ENCODE results near the gene RPL3. TPM values are rescaled to one million over a fixed set of nuclear protein-coding genes. Genes with fewer than 3 reads are reported as not detected.
"Not testable (repeated sequence)": the region's sequence is repeated elsewhere in the genome, so short reads cannot be mapped to it uniquely, and the experiment has no call there.

The RPL3 gene
- total RNA-seq, 1 experiment from 2014 or later: 5,144 TPM

DNA sequence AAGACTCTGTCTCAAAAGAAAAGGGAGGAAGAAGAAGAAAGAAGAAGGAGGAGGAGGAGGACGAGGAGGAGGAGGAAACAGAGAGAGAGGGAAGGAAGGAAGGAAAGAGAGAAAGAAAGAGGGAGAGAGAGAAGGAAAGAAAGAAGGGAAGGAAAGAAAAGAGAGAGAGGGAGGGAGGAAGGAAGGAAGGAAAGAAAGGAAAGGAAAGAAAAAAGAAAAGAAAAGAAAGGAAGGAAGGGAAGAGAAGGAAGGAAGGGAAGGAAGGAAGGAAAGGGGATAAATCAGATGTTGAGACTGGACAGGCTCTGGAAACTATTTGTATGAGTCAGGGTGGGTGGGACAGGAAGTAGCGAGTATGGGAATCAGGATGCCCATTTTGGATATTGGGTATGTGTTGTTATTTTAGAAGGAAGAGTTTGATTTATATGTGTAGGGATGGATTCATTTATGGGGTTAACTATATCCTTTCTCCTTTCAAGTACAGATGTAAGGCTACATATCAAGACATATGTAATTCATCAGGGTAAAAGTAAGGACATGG lies 6.0 kb upstream of the RPL3 start:
- DNase-seq (ENCODE audit: low read depth): no peak
- in situ Hi-C loops (cut with HindIII; ENCODE audit: low pct_unique_long_range_greater_than_20kb, low sequenced_read_pairs): no loop called here

GRCh38 chr22:39320616-39321029 lies 1.2 kb upstream of the RPL3 start:
- DNase-seq (ENCODE audit: low read depth); in situ Hi-C loops (cut with HindIII; ENCODE audit: low pct_unique_long_range_greater_than_20kb, low sequenced_read_pairs): not testable (repeated sequence)

DNA sequence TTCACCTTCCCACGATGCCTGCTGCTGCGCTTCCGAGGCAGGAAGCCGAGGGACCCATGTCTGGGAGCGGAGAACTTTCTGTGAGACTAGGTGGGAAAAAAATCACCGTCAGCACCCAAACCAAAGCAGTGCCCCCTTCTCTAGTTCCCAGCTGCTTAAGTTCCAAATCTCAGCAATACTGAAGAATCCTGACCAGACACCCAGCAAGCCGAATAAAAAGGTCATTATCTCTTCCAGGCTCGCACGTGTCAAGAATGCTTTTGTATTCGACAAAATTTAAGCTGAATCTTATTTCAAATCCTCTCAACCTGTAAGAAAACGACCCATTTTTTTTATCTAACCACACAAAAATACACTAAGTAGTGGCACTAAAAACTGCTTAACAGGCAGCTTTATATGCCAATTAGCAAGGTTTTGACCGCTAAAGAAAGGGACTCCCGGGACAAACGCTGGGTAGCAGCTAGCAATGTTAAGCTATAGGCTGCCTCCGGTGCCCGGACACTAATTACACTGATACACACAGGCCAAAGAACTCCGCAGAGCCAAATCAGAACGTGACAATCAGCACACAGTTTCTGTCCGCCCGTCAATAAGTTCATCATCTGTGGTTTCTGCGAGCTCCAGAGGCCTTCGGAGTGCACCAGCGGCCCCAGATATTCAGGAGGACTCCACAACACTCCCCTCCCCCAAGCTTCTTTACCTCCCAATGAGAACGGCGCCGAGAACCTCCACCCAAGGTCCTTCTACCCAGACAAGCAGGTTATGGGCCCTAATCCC lies 728 bp downstream of the RPL3 start:
- in situ Hi-C loops (cut with HindIII; ENCODE audit: low pct_unique_long_range_greater_than_20kb, low sequenced_read_pairs): no loop called here
- DNase-seq (ENCODE audit: low read depth): no peak

DNA sequence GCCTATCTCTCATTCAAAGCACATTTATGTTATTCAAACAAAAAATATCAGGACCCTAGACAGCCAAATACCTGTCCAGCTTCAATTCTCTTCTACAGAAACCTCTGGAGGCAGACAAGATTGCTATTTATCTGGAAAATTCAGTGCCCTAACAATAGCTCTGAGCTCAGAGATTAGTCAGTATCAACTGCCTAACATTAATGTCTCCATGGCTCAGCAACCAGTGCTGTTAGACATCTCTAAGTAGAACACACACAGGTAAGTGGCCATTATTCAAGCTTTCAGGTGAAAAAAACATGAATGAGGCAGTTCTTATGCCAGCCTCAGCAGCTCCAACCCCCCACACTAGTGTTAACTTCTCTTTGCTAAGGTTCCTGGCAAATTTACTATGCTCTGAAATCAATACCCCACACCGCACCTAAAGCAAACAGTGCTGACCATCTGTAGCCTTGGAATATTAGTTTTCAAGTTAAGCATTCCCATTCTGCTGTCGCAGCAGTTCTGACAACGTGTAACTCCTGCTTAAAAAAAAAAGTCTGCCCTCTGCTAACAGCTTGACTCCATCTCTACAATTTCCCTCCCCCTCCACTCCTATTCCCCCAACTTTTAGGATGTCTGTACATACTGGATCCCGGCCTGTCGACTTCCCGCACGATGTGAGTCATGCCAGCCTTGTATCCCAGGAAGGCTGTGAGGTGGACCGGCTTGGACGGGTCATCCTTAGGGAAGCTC lies 1.5 kb downstream of the RPL3 start:
- DNase-seq (ENCODE audit: low read depth): no peak
- in situ Hi-C loops (cut with HindIII; ENCODE audit: low pct_unique_long_range_greater_than_20kb, low sequenced_read_pairs): no loop called here

GRCh38 chr22:39317084-39317774 lies 2.2 kb downstream of the RPL3 start:
- in situ Hi-C loops (cut with HindIII; ENCODE audit: low pct_unique_long_range_greater_than_20kb, low sequenced_read_pairs): no loop called here
- peak; percentile 44 for DNase-seq (ENCODE audit: low read depth)

- in situ Hi-C loops (cut with HindIII; ENCODE audit: low pct_unique_long_range_greater_than_20kb, low sequenced_read_pairs): no loop called here
- peak; percentile 93 for DNase-seq (ENCODE audit: low read depth)
Observed at GRCh38 chr22:39316440-39317083, 2.9 kb downstream of the RPL3 start.

DNA sequence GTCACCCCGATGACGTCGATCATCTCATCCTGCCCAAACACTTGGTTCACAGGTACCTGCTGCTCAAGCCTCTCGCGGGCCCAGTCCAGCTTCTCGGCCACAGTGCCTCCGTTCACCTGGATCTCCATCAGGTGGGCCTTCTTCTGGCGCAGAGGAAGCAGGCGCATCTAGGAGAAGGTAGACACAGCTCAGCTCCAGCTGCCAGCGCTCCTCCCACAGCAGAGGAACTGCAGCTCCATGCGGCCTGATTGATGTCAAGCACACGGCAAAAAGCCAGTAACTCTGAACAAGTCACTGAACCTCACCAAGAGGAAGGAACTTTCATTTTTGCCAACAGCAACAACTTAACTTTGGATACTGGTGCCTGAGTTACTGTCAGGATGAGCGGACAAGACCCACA lies 4.0 kb downstream of the RPL3 start:
- in situ Hi-C loops (cut with HindIII; ENCODE audit: low pct_unique_long_range_greater_than_20kb, low sequenced_read_pairs): no loop called here
- no peak for DNase-seq (ENCODE audit: low read depth)

DNA sequence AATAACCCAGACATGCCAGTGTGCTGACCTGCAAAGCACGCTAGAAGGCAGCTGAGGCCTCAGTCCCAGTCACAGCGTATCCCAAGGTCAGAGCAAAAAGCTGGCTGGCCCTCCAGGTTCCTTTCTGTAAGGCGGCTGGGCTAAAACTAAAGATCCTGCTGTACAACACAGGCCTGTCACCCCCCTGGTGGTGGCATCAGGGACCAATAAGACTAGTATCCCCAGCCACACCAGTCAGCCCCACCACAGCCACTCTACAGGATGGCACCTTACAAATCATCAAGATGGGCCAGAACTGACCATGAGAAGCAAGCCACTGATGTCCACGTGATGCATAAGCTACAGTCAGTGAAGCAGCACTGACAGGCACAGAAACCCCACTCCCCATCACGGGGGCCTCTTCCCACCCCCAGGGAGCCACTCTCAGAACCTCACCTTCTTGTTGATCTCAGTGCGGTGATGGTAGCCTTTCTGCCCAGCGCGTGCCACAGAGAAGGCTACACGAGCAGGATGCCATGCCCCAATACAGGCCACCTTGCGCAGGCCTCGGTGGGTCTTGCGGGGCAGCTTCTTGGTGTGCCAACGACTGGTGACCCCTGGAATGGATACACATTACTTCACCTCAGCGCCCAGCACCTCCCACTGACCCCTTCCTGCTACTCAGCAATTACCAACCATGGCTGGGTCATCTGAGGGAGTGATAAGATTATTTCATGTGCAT lies 5.0 kb downstream of the RPL3 start:
- in situ Hi-C loops (cut with HindIII; ENCODE audit: low pct_unique_long_range_greater_than_20kb, low sequenced_read_pairs): no loop called here
- no peak for DNase-seq (ENCODE audit: low read depth)

- DNase-seq (ENCODE audit: low read depth): no peak
- in situ Hi-C loops (cut with HindIII; ENCODE audit: low pct_unique_long_range_greater_than_20kb, low sequenced_read_pairs): no loop called here
Observed at GRCh38 chr22:39313258-39314001, 6.0 kb downstream of the RPL3 start.

GRCh38 chr22:39312410-39312809 lies 7.0 kb downstream of the RPL3 start:
- DNase-seq (ENCODE audit: low read depth): peak; percentile 41

DNA sequence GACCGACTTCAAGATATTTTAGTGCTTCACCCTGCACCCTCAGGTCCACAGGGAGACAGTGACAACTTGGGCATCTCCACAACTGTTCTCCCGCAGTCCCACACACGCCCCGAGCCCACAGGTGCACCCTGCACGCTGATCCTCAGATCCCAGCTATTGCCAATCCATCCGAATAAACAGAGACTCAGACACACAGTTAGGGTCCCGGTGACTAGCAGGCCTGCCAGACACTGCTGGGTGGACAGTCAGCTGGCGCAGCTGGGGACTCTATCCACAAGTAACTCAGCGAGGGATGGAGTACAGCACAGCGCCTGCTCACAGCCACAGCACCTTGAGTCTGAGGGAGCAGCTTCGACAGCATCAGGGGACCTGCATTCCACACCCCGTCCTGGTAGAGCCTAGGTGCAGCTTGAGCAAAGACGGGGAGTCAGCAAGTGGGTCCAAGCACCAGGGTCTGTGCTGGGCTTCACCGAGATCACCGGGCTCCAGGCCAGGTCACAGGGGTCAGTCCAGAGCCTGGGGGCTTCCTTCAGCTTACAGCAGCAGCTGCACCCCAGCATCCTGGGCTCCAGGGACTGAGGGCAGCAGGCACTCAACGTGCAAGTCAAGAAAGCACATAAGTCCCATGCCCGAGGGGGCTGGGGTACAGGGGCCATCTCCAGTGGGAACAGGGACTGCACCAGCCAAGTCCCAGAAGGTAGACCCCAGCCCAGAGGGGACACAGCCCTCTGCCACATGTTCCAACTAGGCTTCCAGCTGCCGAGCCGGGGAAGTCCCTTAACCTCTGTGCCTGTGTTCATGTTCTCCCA lies 7.6 kb downstream of the RPL3 start:
- in situ Hi-C loops (cut with HindIII; ENCODE audit: low pct_unique_long_range_greater_than_20kb, low sequenced_read_pairs): no loop called here
- DNase-seq (ENCODE audit: low read depth): peak; percentile 43

More at GRCh38 chr22:39312410-39312809, 7.0 kb downstream of the RPL3 start:
- in situ Hi-C loops (cut with HindIII; ENCODE audit: low pct_unique_long_range_greater_than_20kb, low sequenced_read_pairs): no loop called here

- peak; percentile 73 for DNase-seq (ENCODE audit: low read depth)
Observed at GRCh38 chr22:39309881-39310714, 9.3 kb downstream of the RPL3 start.

DNA sequence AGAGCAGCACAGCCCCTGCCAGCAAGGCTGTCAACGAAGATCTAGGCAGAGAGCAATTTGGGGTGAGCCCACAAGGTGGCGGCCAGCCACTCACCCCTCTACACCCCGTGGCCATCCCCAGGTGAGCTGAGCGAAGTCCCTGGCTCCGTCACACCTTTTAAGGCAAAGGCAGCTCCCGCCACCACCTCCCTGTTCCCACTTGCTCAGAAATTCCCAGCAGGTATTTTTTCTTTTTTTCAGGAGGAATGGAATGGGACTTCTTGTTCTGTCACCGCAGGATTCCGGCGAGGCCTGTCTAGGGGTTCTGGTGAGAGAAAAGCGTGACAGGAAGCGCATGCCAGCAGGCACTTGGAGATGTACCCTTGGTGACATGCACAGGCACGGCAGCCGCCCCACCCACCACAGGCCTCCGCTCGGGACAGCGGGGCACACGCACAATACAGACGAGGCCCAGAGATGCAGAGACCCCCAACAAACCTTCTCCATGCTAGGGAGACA lies 10.0 kb downstream of the RPL3 start:
- no peak for DNase-seq (ENCODE audit: low read depth)
- in situ Hi-C loops (cut with HindIII; ENCODE audit: low pct_unique_long_range_greater_than_20kb, low sequenced_read_pairs): no loop called here

More at GRCh38 chr22:39309881-39310714, 9.3 kb downstream of the RPL3 start:
- in situ Hi-C loops (cut with HindIII; ENCODE audit: low pct_unique_long_range_greater_than_20kb, low sequenced_read_pairs): no loop called here

GRCh38 chr22:39308614-39309363 lies 10.6 kb downstream of the RPL3 start:
- in situ Hi-C loops (cut with HindIII; ENCODE audit: low pct_unique_long_range_greater_than_20kb, low sequenced_read_pairs): no loop called here

More at GRCh38 chr22:39308614-39309363, 10.6 kb downstream of the RPL3 start:
- peak; percentile 85 for DNase-seq (ENCODE audit: low read depth)
